GM12891 (cell line): Measurements from ENCODE around the gene MLX.
"Not testable (repeated sequence)": the region's sequence is repeated elsewhere in the genome, so short reads cannot be mapped to it uniquely, and the experiment has no call there.

Experiments
- DNase-seq: peaks from one replicate; pipeline ENCODE4 v3.0.0; 2011; ENCODE audit warnings: low spot score; ENCODE audit not compliant: insufficient read length
- FAIRE-seq: peaks from 2 replicates; lab custom pipeline; 2011; peaks lifted over from hg19 to GRCh38; lab: Jason Lieb, UNC
- PAX5 ChIP-seq: IDR thresholded peaks from 2 replicates; pipeline ENCODE4 v1.6.1; 2011; ENCODE audit warnings: low read length, moderate library complexity, mild to moderate bottlenecking; ENCODE audit not compliant: insufficient read depth, severe bottlenecking
- POLR2A ChIP-seq: IDR thresholded peaks from 2 replicates; pipeline ENCODE4 v1.6.1; 2011; ENCODE audit warnings: low read depth, low read length, control low read depth
- POLR2AphosphoS5 ChIP-seq: IDR thresholded peaks from 2 replicates; pipeline ENCODE4 v1.6.1; 2011; ENCODE audit warnings: low read depth, low read length, control low read depth
- POU2F2 ChIP-seq: IDR thresholded peaks from 2 replicates; pipeline ENCODE4 v1.6.1; 2011; ENCODE audit warnings: low read depth, mild to moderate bottlenecking, control low read depth, low read length, moderate library complexity
- SPI1 ChIP-seq: IDR thresholded peaks from 2 replicates; pipeline ENCODE4 v1.6.1; 2011; ENCODE audit warnings: low read depth, low read length, control low read depth
- TAF1 ChIP-seq: IDR thresholded peaks from 2 replicates; pipeline ENCODE4 v1.6.1; 2011; ENCODE audit warnings: low read depth, low read length, control low read depth

MLX gene

GRCh38 chr17:42547001-42547461 is 19.9 kb upstream of the MLX start:
- FAIRE-seq (no peak), DNase-seq (no peak)
- no peak for TF ChIP-seq POU2F2
- TF ChIP-seq POLR2AphosphoS5, result no peak

GRCh38 chr17:42547698-42548069 is 19.2 kb upstream of the MLX start:
- no peak for FAIRE-seq
- no peak for DNase-seq
- no peak for TF ChIP-seq POU2F2
- no peak for TF ChIP-seq POLR2AphosphoS5
- TF ChIP-seq PAX5, result no peak
- TF ChIP-seq SPI1, result no peak
- no peak for TF ChIP-seq POLR2A
- TF ChIP-seq TAF1, result no peak

DNA sequence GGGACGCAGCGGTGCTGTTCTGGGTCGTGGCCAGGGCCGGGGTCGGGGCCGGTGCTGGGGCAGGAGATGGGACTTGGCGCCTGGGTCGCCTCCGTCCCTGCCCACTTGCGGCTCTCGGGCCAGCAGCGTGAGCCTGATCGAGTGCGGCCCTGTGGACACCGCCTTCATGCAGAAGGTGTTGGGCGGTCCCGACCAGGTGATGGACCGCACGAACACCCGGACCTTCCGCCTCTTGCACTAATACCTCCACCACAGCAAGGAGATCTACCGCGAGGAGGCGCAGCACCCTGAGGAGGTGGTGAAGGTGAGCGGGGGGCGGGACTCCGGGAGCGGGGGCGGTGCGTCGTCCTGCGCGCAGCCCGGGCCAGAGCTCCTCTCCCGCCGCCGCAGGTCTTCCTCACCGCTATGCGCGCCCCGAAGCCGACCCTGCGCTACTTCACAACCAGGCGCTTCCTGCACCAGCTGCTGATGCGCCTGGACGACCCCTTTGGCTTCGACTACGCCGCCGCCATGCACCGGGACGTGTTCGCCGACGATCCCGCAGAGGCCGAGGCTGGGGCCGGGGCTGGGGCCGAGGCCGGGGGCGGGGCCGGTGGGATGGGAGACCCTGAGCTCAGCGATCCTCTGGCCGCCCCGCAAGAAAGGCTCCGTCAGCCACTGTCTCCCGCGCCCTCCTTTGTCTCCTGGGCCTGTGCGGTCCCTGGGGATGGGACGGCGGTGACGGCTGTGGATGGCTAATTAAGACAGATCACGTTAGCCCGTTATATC is 18.6 kb upstream of the MLX start:
- peak; percentile 100 for FAIRE-seq
- DNase-seq, result peak; percentile 97
- TF ChIP-seq TAF1, result no peak
- TF ChIP-seq PAX5, result no peak
- TF ChIP-seq POU2F2, result no peak
- TF ChIP-seq POLR2A, result no peak
- TF ChIP-seq SPI1, result no peak
- no peak for TF ChIP-seq POLR2AphosphoS5

- no peak for TF ChIP-seq POLR2AphosphoS5
- TF ChIP-seq POLR2A, result no peak
- TF ChIP-seq SPI1, result no peak
- no peak for TF ChIP-seq PAX5
- TF ChIP-seq POU2F2, result no peak
- no peak for TF ChIP-seq TAF1
- DNase-seq, result no peak
- peak; percentile 68 for FAIRE-seq
These were observed 17.7 kb upstream of the MLX start for GRCh38 chr17:42548993-42549755.

GRCh38 chr17:42552736-42553135 is 14.2 kb upstream of the MLX start, which contains the start of gene HSD17B1:
TSS of gene HSD17B1 (plus strand) at chr17:42552923. CDS start at chr17:42552934, 11 bp downstream.
- FAIRE-seq, DNase-seq: not testable (repeated sequence)

- FAIRE-seq (no peak), DNase-seq (no peak)
- TF ChIP-seq POLR2A (no peak), SPI1 (no peak), POLR2AphosphoS5 (no peak), POU2F2 (no peak), TAF1 (no peak), PAX5 (no peak)
These were observed 13.6 kb upstream of the MLX start for GRCh38 chr17:42553161-42553818.

GRCh38 chr17:42553866-42554249 is 13.0 kb upstream of the MLX start:
- no peak for TF ChIP-seq POU2F2
- no peak for TF ChIP-seq POLR2A
- TF ChIP-seq POLR2AphosphoS5, result no peak
- no peak for TF ChIP-seq TAF1
- TF ChIP-seq PAX5, result no peak
- no peak for TF ChIP-seq SPI1
- DNase-seq (no peak), FAIRE-seq (no peak)

DNA sequence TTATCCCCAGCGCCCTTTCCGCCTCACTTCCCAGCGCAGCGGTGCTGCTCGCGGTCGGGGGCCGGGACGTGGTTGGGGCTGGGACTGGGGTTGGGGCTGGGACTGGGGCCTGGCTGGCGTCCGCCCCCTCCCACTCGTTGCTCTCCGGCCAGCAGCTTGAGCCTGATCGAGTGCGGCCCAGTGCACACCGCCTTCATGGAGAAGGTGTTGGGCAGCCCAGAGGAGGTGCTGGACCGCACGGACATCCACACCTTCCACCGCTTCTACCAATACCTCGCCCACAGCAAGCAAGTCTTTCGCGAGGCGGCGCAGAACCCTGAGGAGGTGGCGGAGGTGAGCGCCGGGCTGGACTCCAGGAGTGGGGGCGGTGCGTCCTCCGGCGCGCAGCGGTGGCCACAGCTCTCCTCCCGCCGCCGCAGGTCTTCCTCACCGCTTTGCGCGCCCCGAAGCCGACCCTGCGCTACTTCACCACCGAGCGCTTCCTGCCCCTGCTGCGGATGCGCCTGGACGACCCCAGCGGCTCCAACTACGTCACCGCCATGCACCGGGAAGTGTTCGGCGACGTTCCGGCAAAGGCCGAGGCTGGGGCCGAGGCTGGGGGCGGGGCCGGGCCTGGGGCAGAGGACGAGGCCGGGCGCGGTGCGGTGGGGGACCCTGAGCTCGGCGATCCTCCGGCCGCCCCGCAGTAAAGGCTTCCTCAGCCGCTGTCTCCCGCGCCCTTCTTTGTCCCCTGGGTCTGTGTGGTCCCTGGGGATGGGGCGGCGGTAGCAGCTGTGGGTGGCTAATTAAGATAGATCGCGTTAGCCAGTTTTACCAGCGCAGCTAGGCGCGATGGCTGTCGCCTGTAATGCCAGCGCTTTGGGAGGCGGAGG is 12.4 kb upstream of the MLX start:
- peak; percentile 94 for FAIRE-seq
- TF ChIP-seq TAF1, result 0 out of 2 replicates have a peak, but pooled peaks have one; percentile 16
- no peak for TF ChIP-seq SPI1
- TF ChIP-seq POLR2A, result peak; percentile 68
- TF ChIP-seq PAX5, result peak; percentile 61
- peak; percentile 78 for TF ChIP-seq POLR2AphosphoS5
- no peak for TF ChIP-seq POU2F2
- peak; percentile 94 for DNase-seq

GRCh38 chr17:42555122-42555622 is 11.7 kb upstream of the MLX start:
- no peak for TF ChIP-seq POLR2AphosphoS5
- no peak for TF ChIP-seq POLR2A
- no peak for TF ChIP-seq TAF1
- TF ChIP-seq POU2F2, result no peak
- no peak for TF ChIP-seq PAX5
- no peak for TF ChIP-seq SPI1
- FAIRE-seq (no peak), DNase-seq (no peak)

DNA sequence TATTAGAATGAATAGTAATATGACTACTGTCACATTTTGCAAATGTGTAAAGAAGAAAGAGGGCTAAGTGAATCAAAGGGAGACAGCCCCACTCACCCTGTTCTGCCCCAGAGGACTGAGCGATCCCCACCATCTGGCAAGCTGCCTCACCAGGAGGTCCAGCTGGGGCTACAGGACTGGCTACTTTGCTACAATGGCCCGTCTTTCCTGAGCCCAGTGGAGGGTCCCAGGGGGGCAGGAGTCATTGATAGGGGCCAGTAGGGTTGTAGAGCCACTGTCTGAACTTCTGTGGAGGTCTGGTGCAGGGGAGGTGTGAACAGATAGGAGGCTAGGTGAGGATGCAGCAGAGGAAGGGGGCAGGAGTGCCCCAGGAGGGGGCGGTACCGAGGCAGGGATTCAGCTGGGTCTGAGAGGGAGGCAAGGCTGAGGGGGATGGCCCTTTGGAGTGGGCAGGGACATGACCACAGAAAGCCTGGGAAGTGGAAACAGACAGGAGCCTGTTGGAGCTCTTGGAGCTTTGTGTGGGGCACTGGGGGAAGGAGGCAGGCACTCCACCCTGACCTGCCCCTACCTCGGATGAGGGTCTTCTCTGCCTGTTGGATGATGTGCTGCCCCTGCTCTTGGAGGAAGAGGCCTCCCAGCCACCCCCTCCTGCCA is 10.8 kb upstream of the MLX start:
- not testable (repeated sequence) for DNase-seq
- peak; percentile 80 for FAIRE-seq
